HepG2 (cell line): Measurements from ENCODE around the gene FOSB. TPM values are rescaled to one million over a fixed set of nuclear protein-coding genes. Genes with fewer than 3 reads are reported as not detected.

Source experiments
- AKAP8 ChIP-seq: sonication (generic); formaldehyde crosslinking; IDR thresholded peaks from 2 replicates; pipeline ENCODE4 v1.5.1; 2020; ENCODE audit warnings: mild to moderate bottlenecking, missing genetic modification reagents
- CHCHD3 ChIP-seq: sonication (generic); formaldehyde crosslinking; IDR thresholded peaks from 2 replicates; pipeline ENCODE4 v1.8.0; 2022; ENCODE audit warnings: mild to moderate bottlenecking, missing genetic modification reagents, moderate library complexity
- FOXK2 ChIP-seq: fragments of 450-650 bp; IDR thresholded peaks from 2 replicates; pipeline ENCODE4 v1.6.1; 2016
- GABPA ChIP-seq, 2 experiments: IDR thresholded peaks; 2 replicates each; pipeline ENCODE4 v1.6.1; 2011 to 2016; ENCODE audit warnings: low read depth in 2 of 2, low read length in 1 of 2, missing biosample characterization in 1 of 2, missing genetic modification characterization in 1 of 2
- HDAC2 ChIP-seq: sonication (generic); formaldehyde crosslinking; IDR thresholded peaks from 2 replicates; pipeline ENCODE4 v1.4.0; 2020; ENCODE audit warnings: missing genetic modification reagents
- ISL2 ChIP-seq: sonication (generic); formaldehyde crosslinking; IDR thresholded peaks from 2 replicates; pipeline ENCODE4 v1.5.0; 2020; ENCODE audit warnings: missing genetic modification reagents
- MATR3 ChIP-seq: sonication (generic); formaldehyde crosslinking; IDR thresholded peaks from 2 replicates; pipeline ENCODE4 v1.4.0; 2020; ENCODE audit warnings: missing genetic modification reagents
- MED13 ChIP-seq: sonication (generic); formaldehyde crosslinking; IDR thresholded peaks from 2 replicates; pipeline ENCODE4 v1.5.0; 2020; ENCODE audit warnings: missing genetic modification reagents
- MEF2D ChIP-seq: sonication (generic); formaldehyde crosslinking; IDR thresholded peaks from 2 replicates; pipeline ENCODE4 v1.5.1; 2020; ENCODE audit warnings: mild to moderate bottlenecking, missing genetic modification reagents
- MYC ChIP-seq: sonication (generic); formaldehyde crosslinking; IDR thresholded peaks from 2 replicates; pipeline ENCODE4 v1.9.0; 2021; ENCODE audit warnings: missing genetic modification reagents, borderline replicate concordance
- MYNN ChIP-seq: sonication (generic); formaldehyde crosslinking; IDR thresholded peaks from 2 replicates; pipeline ENCODE4 v1.4.0; 2020; ENCODE audit warnings: mild to moderate bottlenecking, low read depth, missing genetic modification reagents
- NR2F6 ChIP-seq, 2 experiments: IDR thresholded peaks; 2 replicates each; pipeline ENCODE4 v1.6.1; 2016; ENCODE audit warnings: antibody characterized with exemption in 1 of 2, mild to moderate bottlenecking in 1 of 2
- PHF5A ChIP-seq: IDR thresholded peaks from one replicate; pipeline ENCODE4 v1.6.1; 2018; ENCODE audit warnings: low read depth, missing genetic modification reagents; ENCODE audit not compliant: unreplicated experiment
- PITX1 ChIP-seq: sonication (generic); formaldehyde crosslinking; IDR thresholded peaks from 2 replicates; pipeline ENCODE4 v1.5.1; 2020; ENCODE audit warnings: mild to moderate bottlenecking, missing genetic modification reagents
- RXRB ChIP-seq: IDR thresholded peaks from 2 replicates; pipeline ENCODE4 v1.6.1; 2016; ENCODE audit warnings: borderline replicate concordance, missing genetic modification reagents, missing compliant biosample characterization
- SIN3A ChIP-seq: IDR thresholded peaks from 2 replicates; pipeline ENCODE4 v1.6.1; 2011; ENCODE audit warnings: low read depth, mild to moderate bottlenecking, control low read depth, low read length, borderline replicate concordance
- SP2 ChIP-seq: sonication (generic); formaldehyde crosslinking; IDR thresholded peaks from 2 replicates; pipeline ENCODE4 v1.5.1; 2020; ENCODE audit warnings: mild to moderate bottlenecking, missing genetic modification reagents
- SP5 ChIP-seq: IDR thresholded peaks from 2 replicates; pipeline ENCODE4 v1.6.1; 2016; ENCODE audit warnings: low read depth, borderline replicate concordance
- TOE1 ChIP-seq: sonication (generic); formaldehyde crosslinking; IDR thresholded peaks from 2 replicates; pipeline ENCODE4 v1.4.0; 2020; ENCODE audit warnings: mild to moderate bottlenecking, missing genetic modification reagents
- TSC22D2 ChIP-seq: sonication (generic); formaldehyde crosslinking; IDR thresholded peaks from 2 replicates; pipeline ENCODE4 v1.5.1; 2020; ENCODE audit warnings: missing genetic modification reagents, mild to moderate bottlenecking, borderline replicate concordance
- XRCC5 ChIP-seq: fragments of 200-400 bp; formaldehyde crosslinking; optimal IDR thresholded peaks from 2 replicates; pipeline ENCODE3; 2017; ENCODE audit warnings: mild to moderate bottlenecking, low read length
- ZFP37 ChIP-seq: sonication (generic); formaldehyde crosslinking; IDR thresholded peaks from 2 replicates; pipeline ENCODE4 v1.4.0; 2020; ENCODE audit warnings: missing genetic modification reagents, borderline replicate concordance
- ZFYVE20 ChIP-seq: sonication (generic); formaldehyde crosslinking; IDR thresholded peaks from 2 replicates; pipeline ENCODE4 v1.8.0; 2023; ENCODE audit warnings: low read depth, mild to moderate bottlenecking, moderate library complexity, missing genetic modification reagents, borderline replicate concordance
- ZMYM3 ChIP-seq: sonication (generic); formaldehyde crosslinking; IDR thresholded peaks from 2 replicates; pipeline ENCODE4 v1.5.1; 2020; ENCODE audit warnings: mild to moderate bottlenecking, missing genetic modification reagents
- ZNF430 ChIP-seq: sonication (generic); formaldehyde crosslinking; IDR thresholded peaks from 2 replicates; pipeline ENCODE4 v1.9.0; 2021; ENCODE audit warnings: mild to moderate bottlenecking, missing genetic modification reagents
- ZNF446 ChIP-seq: sonication (generic); formaldehyde crosslinking; IDR thresholded peaks from 2 replicates; pipeline ENCODE4 v1.5.0; 2020; ENCODE audit warnings: mild to moderate bottlenecking, missing genetic modification reagents
- ZNF782 ChIP-seq: sonication (generic); formaldehyde crosslinking; IDR thresholded peaks from 2 replicates; pipeline ENCODE4 v1.4.0; 2020; ENCODE audit warnings: missing genetic modification reagents, mild to moderate bottlenecking, borderline replicate concordance
- ZSCAN20 ChIP-seq: sonication (generic); formaldehyde crosslinking; IDR thresholded peaks from 2 replicates; pipeline ENCODE4 v1.4.0; 2020; ENCODE audit warnings: missing genetic modification reagents, mild to moderate bottlenecking, borderline replicate concordance
- polyA plus RNA-seq, 8 experiments: library from polyadenylated mRNA; depleted of rRNA in 3 of 8; stranded (reverse) in 7 of 8; unstranded in 1 of 8; fragments of >200 nt; fragmentation: Illumina TruSeq in 4 of 8; extraction: Trizol in 4 of 8; gene quantifications; 2 replicates each; pipeline versions ENCODE4 v1.2.1 to v1.2.3, GENCODE V29; 2011 to 2016; ENCODE audit warnings: low read depth in 4 of 8, missing spikeins in 1 of 8, mixed read lengths in 1 of 8; ENCODE audit not compliant: insufficient read depth in 1 of 8
- total RNA-seq, 5 experiments: library from RNA; depleted of rRNA; stranded (reverse); fragments of >200 nt; fragmentation: Illumina TruSeq; extraction: Trizol; gene quantifications; 2 replicates each; pipeline ENCODE4 v1.2.3, GENCODE V29; 2016; ENCODE audit warnings: low read depth in 1 of 5
- TF ChIP-seq, protein P1 (sequence below): sonication (generic); formaldehyde crosslinking; IDR thresholded peaks from 2 replicates; pipeline ENCODE4 v1.4.0; 2020; ENCODE audit warnings: missing genetic modification reagents
- TF ChIP-seq, protein P2 (sequence below): IDR thresholded peaks from 2 replicates; pipeline ENCODE4 v1.6.1; 2016; ENCODE audit warnings: mild to moderate bottlenecking, missing biosample characterization, missing genetic modification reagents

FOSB gene
- total and polyA plus RNA-seq, 2 of the 13 experiments (the other 11 are each of a cell fraction or from before 2014, with no cell fraction given), result 2.8 to 6.0 TPM

DNA sequence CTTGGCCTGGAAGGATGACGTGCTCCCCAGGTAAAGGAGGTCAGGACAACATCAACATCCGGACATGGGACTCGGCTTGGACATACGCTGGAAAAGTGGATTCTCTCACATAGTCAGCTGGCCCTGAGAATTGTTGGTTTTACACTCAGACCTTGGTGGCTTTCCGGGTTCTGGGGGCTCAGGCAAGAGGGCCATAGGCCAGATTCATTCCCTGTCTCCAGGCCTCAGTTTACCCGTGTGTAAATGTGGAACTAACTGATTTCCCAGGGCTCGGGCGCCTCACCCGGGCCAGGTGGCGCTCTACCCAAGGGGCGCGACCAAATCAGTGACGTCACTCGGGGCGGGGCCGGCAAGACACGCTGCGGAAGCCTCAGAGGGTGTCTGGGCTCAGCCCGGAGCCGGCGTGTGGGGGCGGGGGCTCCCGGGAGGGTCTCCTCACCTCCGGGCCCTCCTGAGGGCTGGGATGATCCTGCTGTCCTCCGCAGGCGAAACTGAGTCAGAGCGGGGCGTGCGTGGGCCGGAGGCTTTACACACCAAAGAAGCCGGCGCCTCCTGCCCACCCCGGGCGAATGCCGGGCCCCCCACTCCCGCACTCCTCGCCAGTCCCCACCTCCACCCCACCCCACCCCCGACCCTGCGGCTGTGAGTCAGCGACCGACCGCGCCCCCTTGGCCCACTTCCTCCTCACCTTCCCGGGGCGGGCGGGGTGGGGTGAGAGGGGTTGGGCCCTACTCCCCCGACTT lies 38.6 kb downstream of the FOSB start (continued):
- TF ChIP-seq NR2F6 (IDR thresholded peaks at IDR 0.05) (peak; percentile 30; the same call in 1 of the 2 replicates), NR2F6 (CRISPR knock-in tag; IDR thresholded peaks at IDR 0.05) (no peak), FOXK2 (no peak), SP2 (CRISPR knock-in tag) (0 out of 2 replicates have a peak, but pooled peaks have one; percentile 11), PHF5A (CRISPR knock-in tag) (peak; percentile 20), MYC (peak; percentile 68; the same call in 1 of the 2 replicates), ZNF782 (CRISPR knock-in tag) (no peak), TSC22D2 (CRISPR knock-in tag) (no peak), HDAC2 (CRISPR knock-in tag) (0 out of 2 replicates have a peak, but pooled peaks have one; percentile 19), MYNN (CRISPR knock-in tag) (no peak), ZNF430 (CRISPR knock-in tag) (peak; percentile 41; the same call in 1 of the 2 replicates), MEF2D (CRISPR knock-in tag) (no peak), GABPA (IDR thresholded peaks at IDR 0.05; ENCODE audit: low read depth, low read length) (no peak), GABPA (CRISPR knock-in tag; IDR thresholded peaks at IDR 0.05; ENCODE audit: low read depth) (peak; percentile 63), MED13 (no peak), ISL2 (no peak; the same call in 1 of the 2 replicates), MATR3 (CRISPR knock-in tag) (no peak), PITX1 (CRISPR knock-in tag) (peak; percentile 41; the same call in 1 of the 2 replicates), CHCHD3 (no peak), SIN3A (peak; percentile 74; the same call in 1 of the 2 replicates), ZFP37 (CRISPR knock-in tag) (no peak), ZNF446 (no peak), AKAP8 (CRISPR knock-in tag) (no peak), SP5 (CRISPR knock-in tag) (no peak), RXRB (peak; percentile 31; the same call in 1 of the 2 replicates), TOE1 (CRISPR knock-in tag) (no peak; the same call in 1 of the 2 replicates), XRCC5 (peak; percentile 48), ZFYVE20 (CRISPR knock-in tag) (no peak), ZSCAN20 (CRISPR knock-in tag) (no peak), ZMYM3 (CRISPR knock-in tag) (peak; percentile 80; the same call in 1 of the 2 replicates)
- TF ChIP-seq, protein P1, sequence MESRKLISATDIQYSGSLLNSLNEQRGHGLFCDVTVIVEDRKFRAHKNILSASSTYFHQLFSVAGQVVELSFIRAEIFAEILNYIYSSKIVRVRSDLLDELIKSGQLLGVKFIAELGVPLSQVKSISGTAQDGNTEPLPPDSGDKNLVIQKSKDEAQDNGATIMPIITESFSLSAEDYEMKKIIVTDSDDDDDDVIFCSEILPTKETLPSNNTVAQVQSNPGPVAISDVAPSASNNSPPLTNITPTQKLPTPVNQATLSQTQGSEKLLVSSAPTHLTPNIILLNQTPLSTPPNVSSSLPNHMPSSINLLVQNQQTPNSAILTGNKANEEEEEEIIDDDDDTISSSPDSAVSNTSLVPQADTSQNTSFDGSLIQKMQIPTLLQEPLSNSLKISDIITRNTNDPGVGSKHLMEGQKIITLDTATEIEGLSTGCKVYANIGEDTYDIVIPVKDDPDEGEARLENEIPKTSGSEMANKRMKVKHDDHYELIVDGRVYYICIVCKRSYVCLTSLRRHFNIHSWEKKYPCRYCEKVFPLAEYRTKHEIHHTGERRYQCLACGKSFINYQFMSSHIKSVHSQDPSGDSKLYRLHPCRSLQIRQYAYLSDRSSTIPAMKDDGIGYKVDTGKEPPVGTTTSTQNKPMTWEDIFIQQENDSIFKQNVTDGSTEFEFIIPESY (CRISPR knock-in tag), result 0 out of 2 replicates have a peak, but pooled peaks have one; percentile 18
- TF ChIP-seq, protein P2, sequence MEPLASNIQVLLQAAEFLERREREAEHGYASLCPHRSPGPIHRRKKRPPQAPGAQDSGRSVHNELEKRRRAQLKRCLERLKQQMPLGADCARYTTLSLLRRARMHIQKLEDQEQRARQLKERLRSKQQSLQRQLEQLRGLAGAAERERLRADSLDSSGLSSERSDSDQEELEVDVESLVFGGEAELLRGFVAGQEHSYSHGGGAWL (CRISPR knock-in tag), result no peak
